HG03103 (cell line): ENCODE results near the gene OSGEPL1.
"Not testable (repeated sequence)": the region's sequence is repeated elsewhere in the genome, so short reads cannot be mapped to it uniquely, and the experiment has no call there.

Experiments used
- ATAC-seq: cut with Tn5 transposase; IDR thresholded peaks from one replicate; pipeline ENCODE4 v1.9.1; 2021; ENCODE audit warnings: low read depth; ENCODE audit not compliant: unreplicated experiment

OSGEPL1 gene

DNA sequence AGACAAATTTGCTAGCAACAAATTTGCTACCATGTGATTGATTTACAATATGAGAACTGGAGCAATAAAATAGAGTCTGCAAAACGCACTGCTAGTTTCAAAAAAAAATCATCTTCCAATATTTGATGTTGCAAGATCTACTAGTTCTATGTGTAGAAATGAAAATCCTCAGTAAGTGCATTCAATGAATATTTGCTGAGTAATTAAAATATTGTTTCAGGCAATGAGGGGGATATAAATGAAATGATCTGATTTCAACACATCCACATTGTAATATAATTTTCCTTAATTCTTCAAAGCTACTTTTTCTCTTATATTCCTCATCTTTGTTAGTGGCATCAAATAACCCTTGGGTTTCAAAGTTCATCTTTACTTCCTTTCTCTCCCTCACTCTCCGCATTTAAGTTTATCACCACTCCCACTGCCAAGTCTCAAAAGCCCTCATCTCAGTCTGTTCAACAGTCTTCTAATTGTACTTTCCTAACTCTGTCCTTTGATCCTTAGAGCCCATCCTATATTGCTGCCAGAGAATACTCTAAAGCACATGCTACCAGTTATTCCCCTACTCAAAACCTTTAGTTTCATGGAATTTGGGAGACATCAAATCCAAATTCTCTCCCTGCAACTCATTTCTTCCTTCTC is 6.2 kb downstream of the OSGEPL1 start:
- no peak for ATAC-seq

DNA sequence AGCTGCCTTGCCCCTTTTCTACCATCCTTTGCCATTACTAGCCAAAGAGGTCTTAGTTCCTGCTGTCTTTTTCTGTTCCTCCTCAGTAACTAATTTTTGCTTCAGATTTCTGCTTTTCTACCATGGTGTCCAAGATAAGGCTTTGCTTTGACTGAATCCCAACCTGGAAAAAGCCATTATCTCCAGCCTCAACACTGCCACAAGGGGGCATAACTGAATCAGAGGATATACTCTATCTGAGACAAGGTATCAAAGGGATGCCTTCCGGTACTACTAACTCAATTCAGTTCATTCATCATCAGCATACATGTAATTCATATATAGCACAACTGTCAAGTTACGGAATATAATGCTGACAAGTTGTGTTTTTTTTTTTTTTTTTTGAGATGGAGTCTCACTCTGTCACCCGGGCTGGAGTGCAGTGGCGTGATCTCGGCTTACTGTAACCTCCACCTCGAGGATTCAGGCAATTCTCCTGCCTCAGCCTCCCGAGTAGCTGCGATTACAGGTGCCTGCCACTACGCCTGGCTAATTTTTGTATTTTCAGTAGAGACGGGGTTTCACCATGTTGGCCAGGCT is 11.4 kb downstream of the OSGEPL1 start:
- ATAC-seq: no peak

DNA sequence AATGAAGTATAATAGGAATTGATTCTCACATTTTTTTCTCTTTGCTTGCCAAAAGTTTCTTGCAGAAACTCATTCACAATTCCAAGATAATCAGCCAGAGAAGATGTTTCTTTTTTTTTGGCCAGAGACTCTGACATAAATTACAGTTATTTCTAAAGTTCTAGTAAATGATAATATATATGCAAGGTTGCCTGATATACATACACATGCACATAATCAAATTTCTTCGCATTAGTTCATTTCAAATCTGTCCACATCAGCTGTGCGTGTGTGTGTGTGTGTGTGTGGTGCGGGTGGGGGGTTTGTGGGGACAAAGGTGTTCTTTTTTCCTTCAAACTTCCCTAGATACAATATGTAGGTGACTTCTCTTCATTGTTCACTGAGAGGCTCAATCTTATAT is 33.2 kb downstream of the OSGEPL1 start:
- ATAC-seq: no peak

DNA sequence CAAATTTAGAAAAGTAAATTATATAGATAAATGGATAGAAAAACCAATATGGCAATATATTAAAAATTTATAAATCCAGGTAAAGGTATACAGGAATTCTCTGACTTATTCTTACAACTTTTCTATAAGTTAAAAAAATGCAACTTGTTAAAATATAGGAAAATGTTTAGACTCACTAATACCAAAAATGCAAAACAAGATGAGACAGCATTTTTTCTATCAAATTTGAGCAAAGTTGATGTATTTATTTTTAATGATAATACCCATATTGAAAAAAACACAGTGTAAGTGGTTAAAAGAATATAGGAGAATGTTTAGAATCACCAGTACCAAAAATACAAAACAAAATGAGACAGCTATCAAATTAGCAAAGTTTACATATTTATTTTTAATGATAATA is 35.7 kb downstream of the OSGEPL1 start:
- ATAC-seq: no peak

DNA sequence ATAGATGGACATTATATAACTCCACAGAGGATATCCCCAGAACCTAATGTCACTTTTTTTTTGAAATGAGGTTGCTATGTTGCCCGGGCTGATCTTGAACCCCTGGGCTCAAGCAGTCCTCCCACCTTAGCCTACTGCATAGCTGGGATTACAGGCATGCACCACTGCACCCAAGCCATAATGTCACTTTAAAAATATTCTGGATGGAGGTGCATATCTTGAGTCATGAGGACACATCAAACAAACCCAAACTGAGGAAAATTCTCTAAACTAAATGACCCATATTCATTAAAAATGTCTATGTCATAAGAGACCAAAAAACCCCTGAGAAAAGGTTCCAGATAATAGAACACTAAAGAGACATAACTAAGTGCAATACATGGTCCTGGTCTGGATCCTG is 36.3 kb downstream of the OSGEPL1 start:
- no peak for ATAC-seq

DNA sequence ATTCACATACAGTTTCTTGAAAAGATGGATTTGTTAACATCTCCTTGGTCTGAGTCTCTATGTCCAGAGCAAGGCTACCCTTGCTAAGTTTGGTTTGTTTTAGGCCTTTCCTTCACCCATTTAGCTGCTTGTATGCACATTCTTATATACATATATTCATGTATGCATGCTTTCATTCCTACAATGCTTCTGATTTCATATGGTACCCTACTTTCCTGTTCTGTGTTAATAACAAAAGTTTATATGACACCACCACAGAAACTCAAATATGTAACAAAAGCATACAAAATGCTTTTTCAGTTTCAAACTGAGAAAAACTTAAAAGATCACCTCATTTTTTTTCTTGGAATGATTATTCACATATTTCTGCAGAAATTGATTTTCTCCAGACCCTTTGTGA is 39.4 kb downstream of the OSGEPL1 start:
- no peak for ATAC-seq

DNA sequence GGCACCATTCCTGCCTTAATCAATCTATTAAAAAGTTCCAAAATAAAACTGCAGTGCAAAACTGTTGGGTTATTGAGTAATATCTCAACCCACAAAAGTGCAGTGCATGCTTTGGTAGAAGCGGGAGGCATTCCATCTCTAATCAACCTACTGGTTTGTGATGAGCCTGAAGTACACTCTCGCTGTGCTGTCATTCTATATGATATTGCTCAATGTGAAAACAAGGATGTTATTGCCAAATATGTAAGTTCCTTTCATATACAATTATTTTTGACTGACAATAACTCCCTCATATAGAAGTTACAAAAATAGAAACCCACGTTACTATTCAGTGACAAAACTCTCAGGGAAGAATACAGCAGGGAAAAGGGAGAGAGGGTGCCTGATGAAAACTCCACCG is 43.0 kb downstream of the OSGEPL1 start:
- ATAC-seq: no peak

DNA sequence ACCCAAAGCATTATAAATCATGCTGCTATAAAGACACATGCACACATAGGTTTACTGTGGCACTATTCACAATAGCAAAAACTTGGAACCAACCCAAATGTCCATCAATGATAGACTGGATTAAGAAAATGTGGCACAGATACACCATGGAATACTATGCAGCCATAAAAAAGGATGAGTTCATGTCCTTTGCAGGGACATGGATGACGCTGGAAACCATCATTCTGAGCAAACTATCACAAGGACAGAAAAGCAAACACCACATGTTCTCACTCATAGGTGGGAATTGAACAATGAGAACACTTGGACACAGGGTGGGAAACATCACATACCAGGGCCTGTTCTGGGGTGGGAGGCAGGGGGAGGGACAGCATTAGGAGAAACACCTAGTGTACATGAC is 45.0 kb downstream of the OSGEPL1 start:
- ATAC-seq: not testable (repeated sequence)

DNA sequence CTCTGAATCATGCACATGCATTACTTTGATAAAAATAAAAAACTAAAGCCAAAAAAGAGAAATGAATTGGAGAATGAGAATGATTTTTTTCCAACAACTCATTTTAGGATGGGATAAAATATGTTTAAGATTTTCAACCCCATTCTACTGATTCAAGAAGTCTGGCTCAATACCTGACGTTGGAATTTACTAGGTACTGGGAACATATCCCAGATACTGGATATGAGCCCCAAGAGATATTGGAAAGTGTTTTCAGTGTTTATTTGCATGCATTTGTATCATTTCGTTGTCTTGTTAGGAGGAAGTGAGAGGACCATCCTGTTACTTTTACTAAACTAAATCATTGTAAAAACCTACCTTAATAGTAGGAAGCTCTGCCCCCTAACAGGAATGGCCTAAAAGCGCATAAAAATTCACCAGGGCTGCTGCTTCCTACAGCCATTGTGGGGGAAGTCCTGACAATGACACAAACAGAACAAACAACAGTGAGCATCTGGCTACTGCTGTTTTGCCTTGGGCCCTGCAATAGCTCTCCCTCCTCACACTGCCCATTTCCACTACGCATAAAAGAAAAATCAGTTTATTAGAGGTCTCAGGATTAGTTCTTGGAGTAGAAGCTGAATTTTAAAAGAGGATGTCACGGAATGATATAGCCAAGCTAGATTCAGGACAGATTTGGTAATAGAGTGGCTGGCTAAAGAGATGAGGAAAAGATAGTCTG is 52.9 kb downstream of the OSGEPL1 start:
- no peak for ATAC-seq

DNA sequence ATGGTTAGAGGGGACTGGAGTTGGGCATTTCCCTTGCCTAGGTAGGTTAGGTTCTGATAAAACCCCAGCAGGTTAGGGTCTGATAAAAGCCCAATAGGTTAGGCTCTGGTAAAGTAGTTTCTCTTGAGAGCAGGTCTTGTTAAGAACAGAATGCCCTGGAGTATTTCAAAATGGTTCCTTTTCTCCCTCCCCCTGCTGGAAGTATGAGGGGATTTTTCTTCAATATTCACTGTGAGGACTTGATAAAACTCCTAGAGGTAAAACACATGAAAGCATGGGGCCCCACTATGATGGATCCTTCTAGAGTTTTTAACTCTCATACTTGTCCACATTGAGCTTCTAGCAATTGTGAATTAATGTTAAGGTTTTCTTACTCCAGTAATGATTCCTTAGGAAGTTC is 60.5 kb downstream of the OSGEPL1 start:
- no peak for ATAC-seq

DNA sequence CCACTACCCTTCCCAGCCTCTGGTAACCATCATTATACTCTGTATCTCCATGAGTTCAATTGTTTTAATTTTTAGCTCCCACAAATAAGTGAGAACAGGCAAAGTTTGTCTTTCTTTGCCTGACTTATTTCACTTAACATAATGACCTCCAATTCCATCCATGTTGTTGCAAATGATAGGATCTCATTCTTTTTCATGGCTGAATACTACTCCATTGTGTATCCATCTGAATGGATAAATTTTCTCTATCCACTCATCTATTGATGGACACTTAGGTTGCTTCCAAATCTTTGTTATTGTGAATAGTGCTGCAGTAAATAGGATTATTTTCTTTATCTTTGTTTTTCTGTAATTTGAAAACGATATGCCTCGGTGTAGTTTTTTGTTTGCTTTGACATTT is 61.9 kb downstream of the OSGEPL1 start:
- no peak for ATAC-seq

DNA sequence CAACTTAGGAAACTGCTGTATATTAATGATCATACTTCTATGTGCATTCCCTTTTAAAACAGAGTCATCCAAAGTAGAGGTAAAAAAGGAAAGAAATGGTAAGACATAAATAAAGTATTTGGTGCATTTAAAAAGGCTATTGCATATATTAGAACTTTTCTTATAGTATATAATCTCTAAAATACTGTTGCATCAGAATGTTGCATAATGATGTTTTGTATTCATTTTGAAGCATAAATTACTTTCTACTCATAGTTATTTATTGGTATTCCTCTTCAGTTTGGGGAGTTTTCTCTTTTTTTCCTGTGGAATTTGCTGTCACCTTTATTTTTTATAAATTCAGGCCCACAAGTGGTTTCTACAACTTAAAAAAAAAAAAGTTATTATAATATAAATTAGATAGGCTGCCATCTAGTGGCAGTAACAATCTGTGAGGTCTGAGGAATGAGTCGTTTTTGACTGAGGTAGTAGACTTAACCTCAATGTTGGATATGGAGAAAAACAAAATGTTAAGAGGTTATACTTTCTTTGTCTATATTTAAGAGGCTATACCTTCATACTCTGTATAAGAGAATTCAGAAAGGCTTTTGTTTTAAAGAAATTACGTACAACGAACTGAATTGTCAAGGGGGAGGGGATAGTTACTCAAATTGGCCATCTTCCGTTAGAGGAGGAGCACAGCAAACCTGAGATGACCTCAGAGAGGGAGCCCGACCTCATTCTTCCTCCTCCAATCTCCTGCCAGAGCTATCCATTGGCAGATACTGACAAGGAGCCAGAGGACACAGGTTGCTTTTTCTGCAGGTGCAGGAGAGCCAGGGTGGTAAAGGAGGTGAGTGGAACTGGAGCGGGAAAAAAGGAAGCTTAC is 64.3 kb downstream of the OSGEPL1 start:
- peak; percentile 74 for ATAC-seq
